H9 (cell line): ENCODE data around the gene FLCN. TPM values are rescaled to one million over a fixed set of nuclear protein-coding genes. Genes with fewer than 3 reads are reported as not detected.
A peak's percentile ranks its signal among the peaks of the same experiment; 100 is the strongest.

ENCODE experiments used
- DNase-seq: peaks from one replicate; pipeline ENCODE4 v3.0.0-alpha.2; 2017
- H2AFZ ChIP-seq: one replicate; pipeline ENCODE4 v1.6.1; 2013; ENCODE audit warnings: mild to moderate bottlenecking, low read length, control low read depth, moderate library complexity
- H2AK5ac ChIP-seq: 2 replicates; pipeline ENCODE4 v1.6.1; 2013; ENCODE audit warnings: low read length, control low read depth, mixed read lengths; ENCODE audit not compliant: insufficient read length
- H2BK120ac ChIP-seq: one replicate; pipeline ENCODE4 v1.6.1; 2013; ENCODE audit warnings: low read depth, mild to moderate bottlenecking, low read length, control low read depth, inconsistent platforms; ENCODE audit not compliant: poor library complexity, severe bottlenecking
- H2BK12ac ChIP-seq: 2 replicates; pipeline ENCODE4 v1.6.1; 2013; ENCODE audit warnings: low read length, control low read depth, mixed read lengths, low read depth; ENCODE audit not compliant: insufficient read length
- H2BK15ac ChIP-seq: 2 replicates; pipeline ENCODE4 v1.6.1; 2013; ENCODE audit warnings: low read depth, low read length, control low read depth
- H2BK20ac ChIP-seq: one replicate; pipeline ENCODE4 v1.6.1; 2013; ENCODE audit warnings: low read depth, mild to moderate bottlenecking, low read length, control low read depth, inconsistent platforms; ENCODE audit not compliant: poor library complexity, severe bottlenecking
- H2BK5ac ChIP-seq: 2 replicates; pipeline ENCODE4 v1.6.1; 2013; ENCODE audit warnings: low read length, control low read depth, mixed read lengths; ENCODE audit not compliant: insufficient read length
- H3K14ac ChIP-seq: 2 replicates; pipeline ENCODE4 v1.6.1; 2013; ENCODE audit warnings: low read length, control low read depth; ENCODE audit not compliant: insufficient read depth
- H3K18ac ChIP-seq: 2 replicates; pipeline ENCODE4 v1.6.1; 2013; ENCODE audit warnings: low read depth, mild to moderate bottlenecking, mixed read lengths, low read length, control low read depth; ENCODE audit not compliant: insufficient read length
- H3K23ac ChIP-seq: 2 replicates; pipeline ENCODE4 v1.6.1; 2013; ENCODE audit warnings: low read length, control low read depth, mixed read lengths, low read depth; ENCODE audit not compliant: insufficient read length
- H3K23me2 ChIP-seq: 2 replicates; pipeline ENCODE4 v1.6.1; 2013; ENCODE audit warnings: low read depth, mild to moderate bottlenecking, mixed read lengths, low read length, control low read depth; ENCODE audit not compliant: insufficient read length, poor library complexity, severe bottlenecking
- H3K27ac ChIP-seq: 2 replicates; pipeline ENCODE4 v1.5.1; 2013; ENCODE audit warnings: low read length, control low read depth, mixed read lengths, low read depth; ENCODE audit not compliant: insufficient read length
- H3K27me3 ChIP-seq: 2 replicates; pipeline ENCODE4 v1.6.1; 2013; ENCODE audit warnings: low read length, control low read depth, inconsistent platforms; ENCODE audit not compliant: insufficient read depth
- H3K4ac ChIP-seq: 2 replicates; pipeline ENCODE4 v1.6.1; 2013; ENCODE audit warnings: low read depth, mild to moderate bottlenecking, control low read depth, inconsistent platforms, low read length, moderate library complexity
- H3K4me1 ChIP-seq: 2 replicates; pipeline ENCODE4 v1.6.1; 2013; ENCODE audit warnings: low read length, control low read depth, inconsistent platforms; ENCODE audit not compliant: insufficient read depth
- H3K4me2 ChIP-seq: 2 replicates; pipeline ENCODE4 v1.6.1; 2013; ENCODE audit warnings: low read length, control low read depth, mixed read lengths; ENCODE audit not compliant: insufficient read length, insufficient read depth
- H3K56ac ChIP-seq: 2 replicates; pipeline ENCODE4 v1.6.1; 2013; ENCODE audit warnings: low read depth, mild to moderate bottlenecking, mixed read lengths, low read length, control low read depth; ENCODE audit not compliant: insufficient read length
- H3K79me1 ChIP-seq: 2 replicates; pipeline ENCODE4 v1.6.1; 2013; ENCODE audit warnings: low read depth, mild to moderate bottlenecking, moderate library complexity, low read length, control low read depth, inconsistent platforms; ENCODE audit not compliant: insufficient read depth, poor library complexity, severe bottlenecking
- H3K79me2 ChIP-seq: 2 replicates; pipeline ENCODE4 v1.6.1; 2013; ENCODE audit warnings: low read length, control low read depth, inconsistent platforms; ENCODE audit not compliant: insufficient read depth
- H3K9ac ChIP-seq: 2 replicates; pipeline ENCODE4 v1.6.1; 2013; ENCODE audit warnings: low read length, control low read depth, mixed read lengths; ENCODE audit not compliant: insufficient read length; ENCODE audit errors: extremely low read depth
- H3K9me3 ChIP-seq: one replicate; pipeline ENCODE4 v1.6.1; 2013; ENCODE audit warnings: low read depth, low read length, inconsistent platforms; ENCODE audit not compliant: control insufficient read depth
- H3T11ph ChIP-seq: one replicate; pipeline ENCODE4 v1.6.1; 2013; ENCODE audit warnings: mild to moderate bottlenecking, low read length, control low read depth, inconsistent platforms
- H4K20me1 ChIP-seq: one replicate; pipeline ENCODE4 v1.6.1; 2013; ENCODE audit not compliant: control insufficient read depth, insufficient read length, insufficient read depth
- H4K5ac ChIP-seq: 2 replicates; pipeline ENCODE4 v1.6.1; 2013; ENCODE audit warnings: low read depth, mild to moderate bottlenecking, mixed read lengths, low read length, control low read depth; ENCODE audit not compliant: insufficient read length
- H4K8ac ChIP-seq: replicated peaks from 2 replicates; pipeline ENCODE4 v1.6.1; 2013; ENCODE audit warnings: low read length, control low read depth, mixed read lengths, low read depth; ENCODE audit not compliant: insufficient read length
- H4K91ac ChIP-seq: 2 replicates; pipeline ENCODE4 v1.6.1; 2013; ENCODE audit warnings: low read depth, mild to moderate bottlenecking, moderate library complexity, mixed read lengths, low read length, control low read depth; ENCODE audit not compliant: insufficient read length
- H3K27ac Mint-ChIP-seq, 3 experiments: 2 replicates in 2 of 3; 3 replicates in 1 of 3; pipeline ENCODE4 v1.8.0; 2020 to 2021; ENCODE audit warnings: mixed read lengths in 3 of 3, mild to moderate bottlenecking in 1 of 3, moderate library complexity in 1 of 3
- H3K27me3 Mint-ChIP-seq: 2 replicates; pipeline ENCODE4 v1.8.0; 2021; ENCODE audit warnings: low read depth, mild to moderate bottlenecking, moderate library complexity, mixed read lengths
- H3K36me3 Mint-ChIP-seq, 3 experiments: 2 replicates in 2 of 3; 3 replicates in 1 of 3; pipeline ENCODE4 v1.8.0; 2020 to 2021; ENCODE audit warnings: low read depth in 3 of 3, mixed read lengths in 3 of 3; ENCODE audit not compliant: insufficient read depth in 1 of 3
- H3K4me1 Mint-ChIP-seq, 2 experiments: 2 replicates each; pipeline ENCODE4 v1.8.0; 2020; ENCODE audit warnings: mixed read lengths in 2 of 2
- H3K4me3 Mint-ChIP-seq, 2 experiments: 2 replicates in 1 of 2; 3 replicates in 1 of 2; pipeline ENCODE4 v1.8.0; 2020 to 2021; ENCODE audit warnings: mild to moderate bottlenecking in 2 of 2, mixed read lengths in 2 of 2, moderate library complexity in 1 of 2
- H3K9me3 Mint-ChIP-seq, 2 experiments: 2 replicates in 1 of 2; 3 replicates in 1 of 2; pipeline ENCODE4 v1.8.0; 2020; ENCODE audit warnings: mild to moderate bottlenecking in 2 of 2, mixed read lengths in 2 of 2, moderate library complexity in 1 of 2
- CTCF ChIP-seq: fragments of 200-600 bp; sonication (generic); conservative IDR thresholded peaks from 3 replicates; pipeline ENCODE4 v1.8.0; 2021; ENCODE audit warnings: antibody characterized with exemption, mild to moderate bottlenecking
- WGBS: extraction: QIAGEN DNeasy Blood & Tissue Kit; methylation state at CpG from one replicate; pipeline ENCODE4 v1.1.7; 2013; ENCODE audit warnings: missing lambda C conversion rate, low lambda C conversion rate, mixed read lengths; ENCODE audit not compliant: insufficient read length; ENCODE audit errors: extremely low coverage; 5-methylcytosine and 5-hydroxymethylcytosine counted together
- total RNA-seq: library from RNA; stranded (reverse); gene quantifications from 2 replicates; pipeline ENCODE4 v1.2.1, GENCODE V29; 2021

Gene FLCN
- total RNA-seq, 1 experiment from 2014 or later, result 33.3 TPM

- no peak overlapping the region for H2BK15ac ChIP-seq
- H3K79me1 ChIP-seq, result no peaks in the 10 kb centered on the region
- no peak overlapping the region for H2BK12ac ChIP-seq
- no peak overlapping the region for H2AFZ ChIP-seq
- H2BK20ac ChIP-seq, result no peak overlapping the region
- no peak overlapping the region for H4K91ac ChIP-seq
- Mint-ChIP-seq H3K4me1 (peaks cover 5 to 13% of the 10 kb centered on the region in 2 experiments; a peak in 3 of 4 replicates), H3K4me3 (no peak overlapping the region), H3K9me3 (no peaks in the 10 kb centered on the region), H3K27me3 (no peaks in the 10 kb centered on the region), H3K27ac (peak overlapping the region in 1 of 3 experiments; percentile 49; a peak in 2 of 7 replicates), H3K36me3 (peaks cover 0 to 11% (median 7%) of the 10 kb centered on the region in 3 experiments; a peak in 4 of 7 replicates)
- no peaks in the 10 kb centered on the region for H3K79me2 ChIP-seq
- DNase-seq, result no peak
- H3K14ac ChIP-seq, result no peak overlapping the region
- H3K23me2 ChIP-seq, result no peaks in the 10 kb centered on the region
- H4K8ac ChIP-seq, result no peak overlapping the region
- no peak overlapping the region for H3K56ac ChIP-seq
- no peaks in the 10 kb centered on the region for H3K4me1 ChIP-seq
- H3K4me2 ChIP-seq, result no peak overlapping the region
- H4K20me1 ChIP-seq, result no peaks in the 10 kb centered on the region
- no peaks in the 10 kb centered on the region for H3K27me3 ChIP-seq
- WGBS, result no CpG with 5 or more reads among the region's 7 CpGs
- no peak overlapping the region for H3K18ac ChIP-seq
- no peak overlapping the region for H2AK5ac ChIP-seq
- no peak overlapping the region for H3T11ph ChIP-seq
- no peaks in the 10 kb centered on the region for H3K9me3 ChIP-seq
- no peak overlapping the region for H3K27ac ChIP-seq
- H4K5ac ChIP-seq, result no peak overlapping the region
- H3K23ac ChIP-seq, result no peak overlapping the region
- peak; percentile 14; the same call in 1 of the 3 replicates for TF ChIP-seq CTCF
- no peak overlapping the region for H3K9ac ChIP-seq
- no peak overlapping the region for H3K4ac ChIP-seq
- no peak overlapping the region for H2BK5ac ChIP-seq
- H2BK120ac ChIP-seq, result no peak overlapping the region
Measured at GRCh38 chr17:17190188-17190587, 46.8 kb downstream of the FLCN start.
